ENCODE measurements around the gene FOXP3. TPM values are rescaled to one million over a fixed set of nuclear protein-coding genes. Genes with fewer than 3 reads are reported as not detected.

Gene FOXP3, protein sequence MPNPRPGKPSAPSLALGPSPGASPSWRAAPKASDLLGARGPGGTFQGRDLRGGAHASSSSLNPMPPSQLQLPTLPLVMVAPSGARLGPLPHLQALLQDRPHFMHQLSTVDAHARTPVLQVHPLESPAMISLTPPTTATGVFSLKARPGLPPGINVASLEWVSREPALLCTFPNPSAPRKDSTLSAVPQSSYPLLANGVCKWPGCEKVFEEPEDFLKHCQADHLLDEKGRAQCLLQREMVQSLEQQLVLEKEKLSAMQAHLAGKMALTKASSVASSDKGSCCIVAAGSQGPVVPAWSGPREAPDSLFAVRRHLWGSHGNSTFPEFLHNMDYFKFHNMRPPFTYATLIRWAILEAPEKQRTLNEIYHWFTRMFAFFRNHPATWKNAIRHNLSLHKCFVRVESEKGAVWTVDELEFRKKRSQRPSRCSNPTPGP
- 0.26 TPM for total RNA-seq (2021; ENCODE audit: unreplicated experiment)
- 0.50 TPM for polyA plus RNA-seq (2012; ENCODE audit: insufficient read length)
- percentile 30 among the genes with signal in this experiment for Bru-seq, nascent RNA
- percentile 26 among the genes with signal in this experiment for BruChase-seq, experiment 1, labeled RNA remaining after a 2-hour chase
- percentile 17 among the genes with signal in this experiment for BruChase-seq, experiment 2, labeled RNA remaining after a 6-hour chase
- long read RNA-seq, result 0 reads

GRCh38 chrX:49264460-49264859 is at the start of gene FOXP3:
TSS of gene FOXP3 (minus strand) at chrX:49264710. CDS start at chrX:49258505, 6,205 bp downstream.
- POLR2A ChIA-PET, result no interaction called here
- H3K36me3 ChIP-seq (ENCODE audit: control insufficient read depth, insufficient read depth, low read length), result no peaks in the 10 kb centered on the region
- no peaks in the 10 kb centered on the region for H3K9me3 ChIP-seq (ENCODE audit: control insufficient read depth, insufficient read depth, low read depth, low read length)
- H3K27me3 ChIP-seq (ENCODE audit: control insufficient read depth, insufficient read depth, low read length), result no peaks in the 10 kb centered on the region
- CTCF ChIA-PET, result no interaction called here
- H3K27ac ChIP-seq (ENCODE audit: low read length), result no peak within 1 kb of the TSS
- TF ChIP-seq CTCF (IDR thresholded peaks at IDR 0.05) (no peak), REST (IDR thresholded peaks at IDR 0.05; ENCODE audit: insufficient read depth in 1 of 2, low read depth in 2 of 2, low read length in 1 of 2) (no peak), TCF7L2 (IDR thresholded peaks at IDR 0.05; ENCODE audit: low read depth, low read length) (no peak), POLR2AphosphoS5 (IDR thresholded peaks at IDR 0.05; ENCODE audit: low read depth, low read length) (no peak), SIN3A (IDR thresholded peaks at IDR 0.05; ENCODE audit: borderline replicate concordance, insufficient read depth, low read depth, low read length) (no peak)
- no peaks in the 10 kb centered on the region for H3K4me1 ChIP-seq (ENCODE audit: control insufficient read depth, insufficient read depth, low read length)
- intact Hi-C loops (cut with micrococcal nuclease; ENCODE audit: unreplicated experiment) (no loop called here), in situ Hi-C loops (cut with HindIII; ENCODE audit: low pct_unique_long_range_greater_than_20kb, low sequenced_read_pairs) (no loop called here)
- no TSS peak for BruUV-seq (replicated peaks)
- H3K4me3 ChIP-seq (ENCODE audit: low read depth in 2 of 2, low read length in 2 of 2), result no peak within 1 kb of the TSS
- DNase-seq (ENCODE audit: low read depth, low spot score), result no peak
- ATAC-seq, result no peak

DNA sequence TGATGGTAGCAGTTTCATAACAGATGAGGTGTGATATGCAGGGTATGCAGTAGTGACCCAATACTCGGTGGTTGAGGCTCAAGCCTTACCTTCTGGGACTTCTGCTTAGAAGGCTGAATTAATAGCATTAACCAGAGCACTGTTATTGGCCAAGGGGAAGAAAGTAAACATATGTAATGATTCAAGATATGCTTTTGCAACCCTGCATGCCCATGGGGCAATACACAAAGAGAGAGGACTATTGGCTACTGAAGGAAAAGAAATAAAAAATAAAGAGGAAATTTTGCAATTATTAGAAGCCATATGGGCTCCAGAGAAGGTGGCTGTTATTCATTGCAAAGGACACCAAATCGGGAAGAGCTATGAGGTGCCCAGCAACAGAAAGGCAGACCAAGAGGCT is 47.7 kb upstream of the FOXP3 start:
- ATAC-seq (no peak), DNase-seq (ENCODE audit: low read depth, low spot score) (no peak)
- no peak overlapping the region for H3K4me3 ChIP-seq (ENCODE audit: low read depth in 2 of 2, low read length in 2 of 2)
- H3K4me1 ChIP-seq (ENCODE audit: control insufficient read depth, insufficient read depth, low read length), result no peaks in the 10 kb centered on the region
- no peak for TF ChIP-seq SIN3A (IDR thresholded peaks at IDR 0.05; ENCODE audit: borderline replicate concordance, insufficient read depth, low read depth, low read length)
- no peak for TF ChIP-seq TCF7L2 (IDR thresholded peaks at IDR 0.05; ENCODE audit: low read depth, low read length)
- TF ChIP-seq REST (IDR thresholded peaks at IDR 0.05; ENCODE audit: insufficient read depth in 1 of 2, low read depth in 2 of 2, low read length in 1 of 2), result no peak
- no peak for TF ChIP-seq CTCF (IDR thresholded peaks at IDR 0.05)
- TF ChIP-seq POLR2AphosphoS5 (IDR thresholded peaks at IDR 0.05; ENCODE audit: low read depth, low read length), result no peak
- intact Hi-C loops (cut with micrococcal nuclease; ENCODE audit: unreplicated experiment) (no loop called here), in situ Hi-C loops (cut with HindIII; ENCODE audit: low pct_unique_long_range_greater_than_20kb, low sequenced_read_pairs) (no loop called here)
- POLR2A ChIA-PET, result no interaction called here
- H3K36me3 ChIP-seq (ENCODE audit: control insufficient read depth, insufficient read depth, low read length), result no peaks in the 10 kb centered on the region
- BruUV-seq (replicated peaks), result no TSS peak
- no peaks in the 10 kb centered on the region for H3K27me3 ChIP-seq (ENCODE audit: control insufficient read depth, insufficient read depth, low read length)
- no peaks in the 10 kb centered on the region for H3K9me3 ChIP-seq (ENCODE audit: control insufficient read depth, insufficient read depth, low read depth, low read length)
- CTCF ChIA-PET, result no interaction called here
- no peak overlapping the region for H3K27ac ChIP-seq (ENCODE audit: low read length)
